GM18508 (cell line): ENCODE data around the gene CYP2W1.
"Not testable (repeated sequence)": the region's sequence is repeated elsewhere in the genome, so short reads cannot be mapped to it uniquely, and the experiment has no call there.

Source experiments
- ATAC-seq: cut with Tn5 transposase; IDR thresholded peaks from one replicate; pipeline ENCODE4 v1.9.1; 2021; ENCODE audit warnings: moderate number of reproducible peaks; ENCODE audit not compliant: insufficient read depth, unreplicated experiment

The CYP2W1 gene

DNA sequence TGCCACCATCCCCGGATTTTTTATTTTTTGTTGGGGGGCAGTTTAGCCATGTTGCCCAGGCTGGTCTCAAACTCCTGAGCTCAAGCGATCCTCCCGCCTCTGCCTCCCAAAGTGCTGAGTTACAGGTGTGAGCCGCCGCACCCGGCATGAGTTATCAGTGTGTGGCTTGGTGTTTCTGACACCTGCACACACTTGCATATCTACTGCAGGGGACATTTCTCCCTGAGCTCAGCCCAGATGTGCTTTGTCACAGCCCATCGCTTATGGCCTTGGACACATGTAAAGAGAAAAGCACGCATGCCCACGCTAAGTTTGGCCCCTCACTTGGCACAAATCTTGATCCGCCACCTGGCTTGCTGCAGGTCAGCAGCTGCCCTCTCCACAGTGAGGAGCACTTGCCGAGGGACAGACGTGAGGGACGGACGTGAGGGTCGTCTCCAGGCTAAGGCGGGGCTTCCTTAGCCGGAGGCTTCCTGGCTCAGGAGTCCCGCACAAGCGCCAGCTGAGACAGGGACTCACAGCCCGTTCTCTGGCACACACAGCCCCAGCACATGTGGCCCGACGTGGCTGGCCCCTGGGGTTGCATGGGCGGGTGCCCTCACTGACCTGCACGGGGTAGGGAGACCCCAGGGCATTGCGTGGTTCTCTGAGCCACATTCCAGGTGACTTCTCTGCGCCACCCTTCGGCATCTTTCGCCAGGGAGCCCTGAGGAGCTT is 11.8 kb downstream of the CYP2W1 start:
- ATAC-seq: no peak

DNA sequence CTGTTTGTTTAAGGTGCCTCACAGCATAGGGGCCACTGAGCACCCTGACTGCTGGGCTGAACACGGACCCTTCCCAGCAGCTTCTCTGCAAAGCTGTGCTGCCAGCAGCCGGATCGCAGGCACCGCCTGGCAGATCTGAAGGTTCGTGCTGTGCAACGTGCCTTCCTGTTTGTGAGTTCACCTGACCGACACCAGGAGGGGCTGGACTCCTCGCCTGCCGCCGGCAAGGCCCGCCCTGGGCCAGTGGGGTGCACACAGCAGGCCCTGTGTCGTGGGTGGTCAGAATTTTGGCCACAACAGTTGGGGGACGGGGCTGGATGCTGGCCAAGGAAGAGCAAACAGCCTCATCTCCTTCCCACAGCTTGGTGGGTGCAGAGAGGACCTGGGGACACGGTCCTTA is 12.6 kb downstream of the CYP2W1 start:
- no peak for ATAC-seq

GRCh38 chr7:996079-996872 is 13.3 kb downstream of the CYP2W1 start:
- no peak for ATAC-seq

DNA sequence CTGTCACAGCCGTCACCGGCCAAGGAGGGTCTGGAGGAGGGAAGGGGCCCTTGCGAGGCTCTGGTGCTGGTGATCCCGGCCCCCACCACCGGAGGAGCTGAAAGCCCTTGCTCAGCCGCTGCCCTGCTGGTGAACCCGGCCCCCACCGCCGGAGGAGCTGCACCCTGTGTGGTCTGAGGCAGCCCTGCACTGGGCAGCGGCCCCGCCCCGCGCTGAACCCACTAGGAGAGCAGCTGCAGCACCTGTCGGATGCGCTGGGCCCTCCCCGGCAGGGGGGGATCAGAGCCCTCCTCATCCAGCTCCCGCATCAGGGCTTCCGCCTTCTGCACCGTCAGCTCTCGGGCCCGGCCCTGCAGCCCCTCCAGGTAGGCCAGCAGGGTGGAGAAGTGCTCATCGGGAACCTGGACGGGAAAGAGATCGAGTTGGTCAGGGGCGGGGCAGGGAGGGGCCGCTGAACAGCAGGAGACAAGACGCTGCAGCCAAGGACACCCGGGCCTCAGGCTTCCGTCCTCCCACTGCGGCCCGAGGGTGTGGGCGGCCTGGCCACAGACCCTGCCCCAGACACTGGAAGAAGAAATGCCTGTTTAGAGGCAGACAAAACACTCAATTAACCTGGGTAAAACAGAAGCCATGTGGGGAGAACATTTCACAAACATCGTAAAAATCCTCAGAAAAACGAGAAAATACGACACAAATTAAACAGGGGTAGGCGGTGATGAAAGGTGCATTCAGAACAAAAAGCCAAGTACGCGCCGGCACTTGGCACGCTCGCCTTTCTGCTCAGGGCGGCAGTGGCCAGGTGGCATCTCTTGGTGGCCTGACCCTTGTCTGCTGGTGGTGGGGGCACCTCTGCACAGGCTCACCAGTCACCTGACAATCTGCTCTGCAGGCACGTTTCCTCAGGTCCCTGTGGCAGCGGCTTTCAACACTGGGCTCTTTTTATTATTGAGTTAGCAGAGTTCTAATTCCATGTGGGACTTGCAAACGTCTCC is 14.7 kb downstream of the CYP2W1 start:
- ATAC-seq: no peak

- ATAC-seq: no peak
Observed at GRCh38 chr7:999149-999879, 16.3 kb downstream of the CYP2W1 start.

GRCh38 chr7:999941-1000935 is 17.3 kb downstream of the CYP2W1 start:
- no peak for ATAC-seq

- ATAC-seq: not testable (repeated sequence)
Observed at GRCh38 chr7:1001069-1001770, 18.2 kb downstream of the CYP2W1 start.

DNA sequence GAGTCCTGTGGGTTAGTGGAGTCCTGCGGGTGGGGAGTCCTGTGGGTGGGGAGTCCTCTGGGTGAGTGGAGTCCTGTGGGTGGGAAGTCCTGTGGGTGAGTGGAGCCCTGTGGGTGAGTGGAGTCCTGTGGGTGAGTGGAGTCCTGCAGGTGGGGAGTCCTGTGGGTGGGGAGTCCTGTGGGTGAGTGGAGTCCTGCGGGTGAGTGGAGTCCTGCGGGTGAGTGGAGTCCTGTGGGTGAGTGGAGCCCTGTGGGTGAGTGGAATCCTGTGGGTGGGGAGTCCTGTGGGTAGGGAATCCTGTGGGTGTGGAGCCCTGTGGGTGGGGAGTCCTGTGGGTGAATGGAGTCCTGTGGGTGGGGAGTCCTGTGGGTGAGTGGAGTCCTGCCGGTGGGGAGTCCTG is 19.0 kb downstream of the CYP2W1 start:
- not testable (repeated sequence) for ATAC-seq

GRCh38 chr7:1002445-1002844 is 19.5 kb downstream of the CYP2W1 start:
- not testable (repeated sequence) for ATAC-seq

DNA sequence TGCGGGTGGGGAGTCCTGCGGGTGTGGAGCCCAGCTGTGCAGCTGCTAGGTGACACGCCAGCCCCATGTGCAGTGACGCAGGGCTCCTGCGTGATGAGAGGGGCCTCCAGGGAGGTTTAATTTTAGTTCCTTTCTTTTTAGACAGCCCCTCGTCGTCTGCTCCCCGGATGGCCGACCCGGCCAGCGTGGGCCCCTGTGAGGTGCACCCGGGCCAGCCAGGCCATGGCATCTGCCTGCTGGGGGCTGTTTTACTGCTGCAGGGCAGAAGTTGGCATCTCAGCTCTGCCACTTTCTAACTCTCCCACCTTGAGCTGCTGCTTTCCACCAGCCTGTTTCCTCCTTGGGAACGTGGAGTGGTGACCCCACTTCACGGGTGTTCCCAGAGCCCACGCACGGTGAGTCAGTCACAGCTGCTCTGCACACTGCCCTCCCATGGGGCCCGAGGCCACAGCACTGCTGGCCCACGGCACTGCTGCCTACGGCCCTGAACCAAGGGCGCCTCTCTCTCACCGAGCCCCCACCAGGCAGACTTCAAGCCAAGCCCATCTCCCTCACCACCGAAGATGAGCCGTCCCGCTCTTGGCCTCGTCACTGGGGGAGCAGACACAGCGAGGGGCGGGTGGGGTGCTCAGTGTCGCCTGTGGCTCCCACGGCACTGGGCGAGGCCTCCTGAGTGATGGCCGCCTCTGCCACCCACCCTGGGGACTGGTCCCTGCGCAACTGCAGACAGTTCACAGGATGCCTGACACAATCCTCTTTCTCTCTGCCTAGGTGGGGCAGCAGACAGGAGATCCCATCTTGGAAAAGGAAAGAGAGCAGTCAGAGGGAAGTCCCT is 21.3 kb downstream of the CYP2W1 start:
- ATAC-seq: no peak

GRCh38 chr7:1005303-1005702 is 22.3 kb downstream of the CYP2W1 start:
- ATAC-seq: no peak

DNA sequence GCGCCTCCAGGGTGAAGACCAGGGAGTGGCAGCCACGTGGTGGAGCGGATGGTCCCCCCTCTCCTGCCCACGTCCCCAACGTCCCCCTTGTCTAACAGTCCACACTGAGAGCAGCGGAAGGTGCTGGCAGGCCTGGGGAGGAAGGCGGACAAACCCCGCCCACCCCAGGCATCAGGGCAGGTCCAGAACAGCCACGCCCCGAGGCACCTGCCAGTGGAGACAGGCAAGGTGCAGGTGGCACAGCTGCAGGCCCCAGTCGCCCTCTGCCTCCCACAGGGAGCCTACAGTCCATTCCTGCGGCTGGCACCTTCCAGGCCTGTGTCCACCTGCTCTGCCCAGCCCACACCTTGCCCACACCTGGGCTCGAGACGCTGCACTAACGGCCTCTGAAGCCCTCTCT is 24.9 kb downstream of the CYP2W1 start:
- no peak for ATAC-seq

- ATAC-seq: no peak
Observed at GRCh38 chr7:1008733-1009363, 25.9 kb downstream of the CYP2W1 start.

DNA sequence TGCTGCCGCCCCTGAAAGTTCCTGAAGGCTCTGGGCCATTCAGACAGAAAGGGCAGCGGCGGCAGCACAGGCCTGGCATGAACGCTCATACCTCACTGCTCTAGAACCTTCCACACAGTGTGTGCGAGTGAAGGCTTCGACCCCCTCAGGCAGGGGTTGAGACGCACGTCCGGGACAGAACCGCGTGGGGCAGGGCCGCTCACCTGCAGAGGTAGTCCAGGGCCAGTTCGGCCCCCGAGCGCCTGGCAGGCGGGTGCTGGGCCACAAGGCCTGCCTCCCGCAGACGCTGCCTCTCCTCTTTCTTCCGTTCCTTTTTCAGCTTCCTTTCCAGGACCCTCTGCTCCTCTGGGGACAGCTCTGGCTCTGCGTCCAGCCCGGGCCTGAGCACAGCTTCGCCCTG is 26.8 kb downstream of the CYP2W1 start:
- ATAC-seq: no peak

DNA sequence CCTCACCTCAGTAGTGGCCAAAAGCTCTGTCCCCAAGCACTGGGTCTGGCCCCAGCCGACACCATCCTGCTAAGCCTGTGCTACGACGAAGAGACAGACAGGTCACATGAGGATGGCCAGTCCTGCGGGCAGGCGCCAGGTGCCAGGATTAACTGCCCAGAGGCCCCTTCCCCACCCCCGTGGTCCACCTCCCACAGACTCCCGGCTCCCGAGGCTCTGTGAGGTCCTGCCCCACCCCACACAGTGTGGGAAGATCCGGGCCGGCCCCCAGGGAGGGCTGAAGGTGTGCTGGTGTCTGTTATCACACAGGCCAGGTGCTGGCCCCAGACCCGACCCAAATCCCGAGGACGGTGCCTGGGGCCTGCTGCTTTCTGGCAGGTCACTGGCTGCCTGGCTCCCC is 27.2 kb downstream of the CYP2W1 start:
- no peak for ATAC-seq

- no peak for ATAC-seq
Observed at GRCh38 chr7:1011297-1012003, 28.5 kb downstream of the CYP2W1 start.
